HG03378 (cell line): ENCODE data around the gene SUPT3H.
"Not testable (repeated sequence)": the region's sequence is repeated elsewhere in the genome, so short reads cannot be mapped to it uniquely, and the experiment has no call there.

Experiments used
- ATAC-seq: cut with Tn5 transposase; IDR thresholded peaks from one replicate; pipeline ENCODE4 v1.9.1; 2021; ENCODE audit warnings: mild to moderate bottlenecking, moderate library complexity; ENCODE audit not compliant: unreplicated experiment

The SUPT3H gene

GRCh38 chr6:45327956-45328522, 49.7 kb downstream of the SUPT3H start, which contains the start of gene RUNX2:
TSS of gene RUNX2 (plus strand) at chr6:45328330. CDS start at chr6:45328727, 397 bp downstream.
- no peak for ATAC-seq

- ATAC-seq: no peak
These were observed 50.9 kb downstream of the SUPT3H start for GRCh38 chr6:45326698-45327417.

- ATAC-seq: no peak
These were observed 54.0 kb downstream of the SUPT3H start for GRCh38 chr6:45323656-45324224.

DNA sequence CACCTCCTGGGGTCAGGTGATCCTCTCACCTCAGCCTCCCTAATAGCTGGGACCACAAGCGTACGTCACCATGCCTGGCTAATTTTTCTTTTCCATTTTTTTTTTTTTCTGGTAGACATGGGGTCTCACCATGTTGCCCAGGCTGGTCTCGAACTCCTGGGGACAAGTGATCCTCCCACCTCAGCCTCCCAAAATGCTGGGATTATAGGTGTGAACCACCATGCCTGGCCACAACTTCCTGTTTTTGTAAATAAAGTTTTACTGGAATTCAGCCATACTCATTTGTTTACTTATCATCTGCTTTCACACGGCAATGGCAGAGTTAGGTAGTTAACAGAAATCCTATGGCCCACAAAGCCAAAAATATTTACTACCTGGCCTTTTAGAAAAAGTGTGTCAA, 57.4 kb downstream of the SUPT3H start:
- no peak for ATAC-seq

DNA sequence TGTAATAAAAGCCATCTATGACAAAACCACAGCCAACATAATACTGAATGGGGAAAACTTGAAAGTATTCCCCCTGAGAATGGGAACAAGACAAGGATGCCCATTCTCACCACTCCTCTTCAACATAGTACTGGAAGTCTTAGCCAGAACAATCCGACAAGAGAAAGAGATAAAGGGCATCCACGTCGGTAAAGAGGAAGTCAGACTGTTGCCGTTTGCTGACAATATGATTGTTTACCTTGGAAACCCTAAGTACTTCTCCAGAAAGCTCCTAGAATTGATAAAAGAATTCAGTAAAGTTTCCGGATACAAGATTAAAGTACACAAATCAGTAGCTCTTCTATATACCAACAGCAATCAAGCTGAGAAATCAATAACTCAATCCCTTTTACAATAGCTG, 63.6 kb downstream of the SUPT3H start:
- ATAC-seq: no peak

DNA sequence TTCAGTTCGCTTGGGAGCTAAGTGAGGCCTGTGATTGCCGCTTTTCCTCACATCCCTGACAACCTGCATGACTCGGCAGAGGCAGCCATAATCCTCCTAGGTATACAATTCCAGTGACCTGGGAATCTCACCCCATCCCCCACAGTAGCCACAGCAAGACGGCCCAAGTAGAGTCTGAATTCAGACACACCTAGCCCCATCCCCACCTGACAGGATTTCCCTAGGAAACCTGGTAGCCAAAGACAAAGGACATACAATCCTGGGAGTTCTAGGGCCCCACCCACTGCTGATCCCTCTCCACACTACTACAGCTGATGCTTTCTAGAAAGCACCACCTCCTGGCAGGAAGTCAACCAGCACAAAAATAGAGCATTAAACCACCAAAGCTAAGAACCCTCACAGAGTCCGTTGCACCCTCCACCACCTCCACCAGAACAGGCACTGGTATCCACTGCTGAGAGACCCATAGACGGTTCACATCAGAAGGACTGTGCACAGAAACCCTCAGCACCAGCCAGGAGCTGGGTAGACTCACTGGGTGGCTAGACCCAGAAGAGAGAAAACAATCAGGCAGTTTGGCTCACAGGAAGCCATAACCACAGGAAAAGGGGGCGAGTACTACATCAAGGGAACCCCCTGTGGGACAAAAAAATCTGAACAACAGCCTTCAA, 67.5 kb downstream of the SUPT3H start:
- ATAC-seq: no peak

- no peak for ATAC-seq
These were observed 72.2 kb downstream of the SUPT3H start for GRCh38 chr6:45305546-45305945.

DNA sequence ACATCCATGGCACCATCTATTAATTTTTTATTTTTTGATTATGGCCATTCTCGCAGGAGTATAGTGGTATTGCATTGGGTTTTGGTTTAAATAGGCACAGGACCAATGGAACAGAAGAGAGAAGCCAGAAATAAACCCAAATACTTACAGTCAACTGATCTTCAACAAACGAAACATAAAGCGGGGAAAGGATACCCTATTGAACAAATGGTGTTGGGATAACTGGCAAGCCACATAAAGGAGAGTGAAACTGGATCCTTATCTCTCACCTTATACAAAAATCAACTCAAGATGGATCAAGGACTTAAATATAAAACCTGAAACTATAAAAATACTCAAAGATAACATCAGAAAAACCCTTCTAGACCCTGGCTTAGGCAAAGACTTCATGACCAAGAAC, 74.9 kb downstream of the SUPT3H start:
- ATAC-seq: no peak

GRCh38 chr6:45301348-45302142, 76.2 kb downstream of the SUPT3H start:
- ATAC-seq: no peak

DNA sequence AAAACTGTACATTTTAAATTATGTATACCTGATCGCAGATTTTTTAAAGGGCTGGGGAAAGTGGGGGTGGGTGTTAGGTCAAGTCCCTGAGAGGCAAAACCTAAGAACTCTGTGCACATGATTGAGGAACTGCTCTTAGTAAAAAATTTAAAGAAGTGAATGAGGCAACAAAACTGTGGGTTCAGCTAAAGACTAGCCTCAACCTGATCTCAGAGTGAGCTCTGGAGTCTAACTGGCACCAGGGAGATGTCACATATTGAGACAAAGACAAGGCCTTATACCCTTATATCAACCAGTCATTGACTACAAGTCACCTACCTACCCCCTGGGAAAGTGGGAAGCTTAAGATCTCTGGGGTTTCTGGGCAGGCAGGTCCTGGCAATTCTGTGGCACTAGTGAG, 77.0 kb downstream of the SUPT3H start:
- ATAC-seq: no peak

DNA sequence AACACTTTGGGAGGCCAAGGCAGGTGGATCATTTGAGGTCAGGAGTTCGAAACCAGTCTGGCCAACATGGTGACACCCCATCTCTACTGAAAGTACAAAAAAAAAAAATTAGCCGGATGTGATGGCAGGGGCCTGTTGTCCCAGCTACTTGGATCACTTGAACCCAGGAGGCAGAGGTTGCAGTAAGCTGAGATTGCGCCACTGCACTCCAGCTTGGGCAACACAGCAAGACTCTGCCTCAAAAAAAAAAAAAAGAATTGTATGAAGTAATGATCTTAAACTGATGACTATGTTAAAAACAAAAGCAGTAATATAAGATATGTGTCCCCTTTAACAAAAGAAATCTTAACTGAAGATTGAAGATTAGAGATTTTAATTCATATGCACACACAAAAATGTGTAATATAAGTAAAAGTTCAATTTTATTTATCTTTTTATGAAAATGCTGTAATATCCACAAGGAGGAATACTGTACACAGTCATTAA, 78.6 kb downstream of the SUPT3H start:
- no peak for ATAC-seq

- ATAC-seq: no peak
These were observed 80.4 kb downstream of the SUPT3H start for GRCh38 chr6:45297320-45297719.

DNA sequence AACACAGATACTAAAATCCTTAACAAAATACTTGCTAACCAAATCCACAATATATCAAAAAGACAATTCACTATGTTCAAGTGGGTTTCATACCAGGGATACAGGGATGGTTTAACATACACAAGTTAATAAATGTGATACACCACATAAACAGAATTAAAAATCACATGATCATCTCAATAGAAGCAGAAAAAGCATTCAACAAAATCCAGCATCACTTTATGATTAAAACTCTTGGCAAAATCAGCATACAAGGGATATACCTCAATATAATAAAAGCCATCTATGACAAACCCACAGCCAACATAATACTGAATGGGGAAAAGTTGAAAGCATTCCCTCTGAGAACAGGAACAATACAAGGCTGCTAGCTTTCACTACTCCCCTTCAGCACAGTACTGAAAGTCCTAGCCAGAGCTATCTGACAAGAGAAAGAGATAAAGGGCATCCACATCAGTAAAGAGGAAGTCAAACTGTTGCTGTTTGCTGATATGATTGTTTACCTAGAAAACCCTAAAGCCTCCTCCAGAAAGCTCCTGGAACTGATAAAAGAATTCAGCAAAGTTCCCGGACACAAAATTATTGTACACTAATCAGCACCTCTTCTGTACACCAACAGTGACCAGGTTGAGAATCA, 83.6 kb downstream of the SUPT3H start:
- ATAC-seq: not testable (repeated sequence)

GRCh38 chr6:45293306-45293705, 84.4 kb downstream of the SUPT3H start:
- ATAC-seq: no peak

DNA sequence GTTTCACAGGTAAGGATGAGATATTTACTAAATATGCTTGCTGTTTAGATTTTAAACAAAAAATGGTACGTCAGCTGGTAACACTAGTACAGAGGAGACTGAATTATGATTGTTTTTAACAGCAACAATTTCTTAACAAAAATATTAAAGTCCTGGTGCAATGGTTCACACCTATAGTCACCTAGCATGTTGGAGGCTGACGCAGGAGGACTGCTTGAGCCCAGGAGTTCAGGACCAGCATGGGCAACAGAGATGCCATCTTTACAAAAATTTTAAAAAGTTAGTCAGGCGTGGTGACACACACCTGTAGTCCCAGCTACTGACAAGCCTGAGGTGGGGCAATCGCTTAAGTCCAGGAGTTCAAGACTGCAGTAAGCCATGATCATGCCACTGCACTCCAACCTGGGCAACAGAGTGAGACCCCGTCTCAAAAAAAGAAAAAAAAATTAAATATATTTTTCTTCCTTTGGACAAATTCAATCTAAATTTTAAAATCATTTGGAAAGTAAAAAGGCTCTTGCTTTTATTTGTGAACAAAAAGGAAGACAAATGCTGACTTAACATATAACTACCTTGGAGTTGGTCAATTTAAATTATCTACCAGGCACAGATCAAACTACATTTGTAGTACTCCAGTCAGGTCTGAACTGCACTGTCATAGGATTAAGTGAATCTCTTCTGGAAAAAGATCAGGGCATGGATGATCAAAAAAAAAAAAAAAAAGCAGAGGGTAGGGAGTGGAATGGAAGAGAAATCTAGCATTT, 87.8 kb downstream of the SUPT3H start:
- no peak for ATAC-seq

DNA sequence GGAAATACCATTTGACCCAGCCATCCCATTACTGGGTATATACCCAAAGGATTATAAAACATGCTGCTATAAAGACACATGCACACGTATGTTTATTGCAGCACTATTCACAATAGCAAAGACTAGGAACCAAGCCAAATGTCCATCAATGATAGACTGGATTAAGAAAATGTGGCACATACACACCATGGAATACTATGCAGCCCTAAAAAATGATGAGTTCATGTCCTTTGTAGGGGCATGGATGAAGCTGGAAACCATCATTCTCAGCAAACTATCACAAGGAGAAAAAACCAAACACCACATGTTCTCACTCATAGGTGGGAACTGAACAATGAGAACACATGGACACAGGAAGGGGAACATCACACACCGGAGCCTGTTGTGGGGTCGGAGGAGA, 91.0 kb downstream of the SUPT3H start:
- ATAC-seq: not testable (repeated sequence)

- ATAC-seq: no peak
These were observed 99.4 kb downstream of the SUPT3H start for GRCh38 chr6:45278367-45278766.

DNA sequence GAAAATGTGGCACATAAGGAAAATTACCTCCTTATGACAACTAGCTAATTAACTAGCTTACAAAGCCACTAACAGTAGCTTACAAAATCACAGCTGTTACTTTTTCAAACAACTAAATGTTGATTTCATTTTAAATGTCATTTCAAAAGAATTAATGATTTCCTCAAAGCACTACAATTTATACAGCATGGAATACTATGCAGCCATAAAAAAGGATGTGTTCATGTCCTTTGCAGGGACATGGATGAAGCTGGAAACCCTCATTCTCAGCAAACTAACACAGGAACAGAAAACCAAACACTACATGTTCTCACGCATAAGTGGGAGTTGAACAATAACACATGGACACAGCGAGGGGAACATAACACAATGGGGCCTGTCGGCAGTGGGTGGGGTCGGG, 100.0 kb downstream of the SUPT3H start:
- ATAC-seq: not testable (repeated sequence)

DNA sequence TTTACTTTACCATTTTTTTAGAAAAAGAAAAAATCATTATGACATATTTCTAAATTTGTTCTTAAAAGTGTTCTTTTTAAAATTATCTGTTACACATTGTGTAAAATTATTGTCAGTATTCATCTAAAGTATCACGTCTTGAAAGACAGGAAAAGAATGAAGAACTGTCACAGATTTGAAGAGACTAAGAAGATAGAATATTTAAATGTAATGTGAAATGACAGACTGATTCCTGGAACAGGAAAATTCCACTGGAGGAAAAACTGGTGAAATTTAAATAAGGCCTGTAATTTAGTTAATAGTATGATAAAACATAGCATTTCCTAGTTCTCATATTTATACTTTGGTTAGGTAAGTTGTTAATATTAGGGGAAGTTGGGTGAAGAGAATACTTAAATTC, 102.4 kb downstream of the SUPT3H start:
- no peak for ATAC-seq

- ATAC-seq: no peak
These were observed 105.1 kb downstream of the SUPT3H start for GRCh38 chr6:45272626-45273025.
